Measurements from ENCODE around the gene FILIP1L.
"Not testable (repeated sequence)": the region's sequence is repeated elsewhere in the genome, so short reads cannot be mapped to it uniquely, and the experiment has no call there.

The FILIP1L gene

DNA sequence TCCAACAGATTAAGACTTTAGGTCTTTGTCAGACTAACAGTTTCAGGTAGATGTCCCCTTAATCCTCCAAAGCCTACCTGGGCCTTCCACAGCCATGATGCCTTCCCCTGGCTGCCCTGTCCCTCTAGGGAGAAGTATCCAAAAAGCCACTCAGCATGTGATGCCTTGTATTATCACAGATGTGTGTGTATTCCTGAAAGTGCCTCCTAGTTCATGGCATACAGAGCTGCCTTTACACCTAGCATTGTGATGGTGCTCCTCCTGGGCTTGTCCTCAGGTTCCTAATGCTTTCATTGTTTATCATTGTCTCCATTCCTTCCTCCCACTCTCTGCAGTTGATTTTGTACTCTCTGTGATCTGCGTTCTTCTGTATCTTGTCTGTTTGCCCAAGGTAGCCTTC, 253.1 kb downstream of the FILIP1L start:
- DNase-seq, result no peak

GRCh38 chr3:99859825-99860224, 254.5 kb downstream of the FILIP1L start:
- DNase-seq, result no peak

- DNase-seq, result no peak
Observed at GRCh38 chr3:99858469-99858868, 255.8 kb downstream of the FILIP1L start.

DNA sequence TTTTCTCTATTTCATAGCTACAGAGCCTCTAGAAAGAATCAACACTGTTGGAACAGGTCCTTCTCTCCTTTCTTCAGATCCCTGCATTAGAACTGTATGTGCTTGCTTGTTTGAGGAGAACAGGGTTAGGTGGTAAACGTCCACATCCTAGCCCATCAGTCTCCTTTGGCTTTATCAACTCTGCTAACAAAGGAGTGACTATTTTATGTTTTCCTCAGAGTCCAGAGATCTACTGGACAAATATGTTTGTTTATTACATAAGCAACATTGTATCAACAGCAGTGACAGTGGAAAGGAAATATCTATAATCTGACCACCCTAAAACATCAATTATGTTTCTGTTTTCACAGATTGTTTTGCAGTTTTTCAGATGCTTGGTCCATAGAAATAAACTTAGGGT, 257.0 kb downstream of the FILIP1L start:
- no peak for DNase-seq

DNA sequence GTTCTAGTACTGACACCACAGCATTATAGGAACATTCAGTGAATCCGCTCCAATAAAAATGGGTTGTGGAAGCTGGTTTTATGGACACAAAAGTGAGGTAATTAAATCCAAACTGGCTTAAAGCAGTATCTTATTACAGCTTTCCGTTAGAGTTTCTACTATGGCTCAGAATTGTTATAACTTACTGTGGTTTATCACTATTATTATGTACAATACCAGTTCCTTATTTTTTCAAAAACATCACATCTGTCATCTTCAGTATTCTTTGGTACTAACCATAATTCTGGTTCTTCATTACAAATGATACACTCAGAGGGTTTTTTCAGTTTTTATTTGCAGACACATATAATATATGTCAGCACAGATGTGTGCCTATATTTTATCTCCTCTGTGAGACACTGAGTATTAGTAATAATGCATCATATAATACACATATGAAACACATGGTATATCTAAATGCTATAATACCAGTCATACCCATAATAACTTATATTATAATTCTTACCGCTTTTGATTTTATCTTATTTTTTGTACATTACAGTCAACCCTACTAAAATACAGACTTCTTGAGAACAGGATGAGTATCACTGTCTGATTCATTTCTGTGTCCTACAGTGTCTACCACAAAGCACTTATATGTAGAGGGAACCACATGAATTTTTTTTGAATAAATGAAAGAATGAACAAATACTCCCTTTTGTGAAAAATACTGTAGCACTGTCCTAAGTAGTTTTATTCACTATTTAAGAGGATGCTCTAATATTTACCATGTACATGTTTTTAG, 257.7 kb downstream of the FILIP1L start:
- DNase-seq, result no peak

GRCh38 chr3:99855900-99856299, 258.4 kb downstream of the FILIP1L start:
- DNase-seq, result no peak

DNA sequence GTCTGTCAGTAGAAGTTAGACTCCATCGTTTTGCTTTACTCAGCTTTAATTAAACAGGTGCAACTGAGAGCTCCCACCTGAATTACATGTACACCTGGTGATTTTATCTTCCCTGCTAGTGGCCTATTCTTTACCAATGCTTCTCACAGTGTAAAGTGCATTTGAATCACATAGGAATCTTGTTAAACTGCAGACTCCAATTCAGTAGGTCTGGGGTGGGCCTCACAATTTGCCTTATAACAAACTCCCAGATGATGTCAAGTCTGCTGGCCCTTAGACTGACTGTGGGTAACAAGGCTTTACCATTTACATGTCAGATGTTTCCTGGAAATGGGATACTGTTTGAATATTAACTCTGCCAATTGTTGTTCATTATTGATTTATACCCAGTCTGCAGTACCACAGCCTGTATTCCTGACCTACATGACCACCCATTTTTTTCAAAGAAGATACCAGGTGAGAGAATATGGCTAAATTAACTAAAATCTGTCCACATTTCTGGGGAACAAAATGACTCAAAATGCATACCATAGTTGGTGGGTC, 259.5 kb downstream of the FILIP1L start:
- DNase-seq, result no peak

- DNase-seq, result no peak
Observed at GRCh38 chr3:99852851-99853250, 261.4 kb downstream of the FILIP1L start.

GRCh38 chr3:99851955-99852354, 262.3 kb downstream of the FILIP1L start:
- DNase-seq, result no peak

DNA sequence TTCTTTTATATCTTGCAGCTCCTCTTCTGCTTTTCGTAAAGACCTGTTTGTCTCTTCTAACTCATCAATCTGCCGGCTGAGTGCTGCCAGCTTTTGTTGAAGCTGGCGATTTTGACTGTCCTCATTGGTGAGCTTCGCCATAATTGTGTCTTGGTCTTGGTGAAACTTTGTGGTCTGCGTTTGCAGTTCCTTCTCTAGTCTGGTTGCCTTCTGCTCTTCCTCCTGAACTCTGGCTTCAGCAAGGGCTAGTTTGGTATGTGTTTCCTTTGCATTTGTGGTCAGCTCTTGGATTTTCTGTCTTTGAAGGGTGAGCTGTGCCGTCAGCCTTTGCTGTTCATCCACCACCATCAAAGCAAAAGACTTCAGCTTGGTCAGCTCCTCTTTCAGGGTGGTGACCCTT, 263.7 kb downstream of the FILIP1L start:
- no peak for DNase-seq

GRCh38 chr3:99848433-99848832, 265.9 kb downstream of the FILIP1L start:
- no peak for DNase-seq

DNA sequence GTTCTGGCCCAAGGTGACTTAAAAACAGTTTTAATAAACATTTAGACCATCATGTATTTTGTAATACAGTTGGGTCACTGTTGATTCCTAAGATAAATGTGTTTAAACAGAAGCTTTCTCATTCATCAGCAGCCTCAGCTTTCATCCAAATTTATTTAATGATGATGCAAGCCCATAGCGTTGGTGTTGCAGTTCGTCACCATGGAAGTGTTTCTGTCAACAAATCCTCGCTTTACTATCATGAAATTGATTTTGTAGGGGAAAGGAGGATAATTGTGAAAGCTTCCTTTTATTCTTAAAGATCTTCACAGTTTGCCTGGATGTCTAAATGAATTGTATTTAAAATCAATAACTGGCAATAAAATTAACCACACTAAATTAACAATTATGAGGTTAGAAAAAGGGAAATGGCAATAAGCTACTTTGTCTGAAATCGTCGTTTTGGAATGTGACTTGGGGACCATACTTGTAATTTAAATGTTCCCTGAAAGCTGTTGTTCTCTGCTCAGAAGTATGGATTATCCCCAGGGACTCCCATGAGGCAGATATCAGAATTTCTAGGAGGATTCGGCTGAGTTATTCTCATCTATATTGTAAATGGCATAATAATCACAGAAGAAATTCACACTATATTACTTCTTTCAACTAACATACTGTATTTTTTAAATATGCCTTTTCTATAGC, 267.7 kb downstream of the FILIP1L start:
- no peak for DNase-seq

GRCh38 chr3:99845999-99846398, 268.3 kb downstream of the FILIP1L start:
- DNase-seq, result no peak

- DNase-seq, result no peak
Observed at GRCh38 chr3:99845331-99845730, 269.0 kb downstream of the FILIP1L start.

DNA sequence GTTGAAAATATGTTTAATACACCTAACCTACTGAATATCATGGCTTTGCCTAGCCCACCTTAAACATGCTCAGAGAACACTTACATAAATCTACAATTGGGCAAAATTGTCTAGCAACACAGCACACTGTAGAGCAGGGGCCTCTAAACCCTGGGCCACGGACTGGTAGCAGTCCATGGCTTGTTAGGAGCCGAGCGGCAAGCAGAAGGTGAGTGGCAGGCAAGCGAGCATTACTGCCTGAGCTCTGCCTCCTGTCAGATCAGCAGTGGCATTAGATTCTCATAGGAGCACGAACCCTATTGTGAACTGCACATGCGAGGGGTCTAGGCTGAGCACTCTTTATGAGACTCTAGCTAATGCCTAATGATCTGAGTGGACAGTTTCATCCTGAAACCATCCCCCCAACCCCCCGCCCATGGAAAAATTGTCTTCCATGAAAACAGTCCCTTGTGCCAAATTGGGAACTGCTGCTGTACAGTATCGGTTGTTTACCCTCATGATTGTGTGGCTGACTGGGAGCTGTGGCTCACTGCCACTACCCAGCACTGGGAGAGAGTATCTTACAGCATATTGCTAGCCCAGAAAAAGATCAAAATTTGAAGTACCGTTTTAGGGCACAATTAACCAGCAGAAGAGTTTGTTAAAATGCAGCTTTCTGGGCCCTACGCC, 270.6 kb downstream of the FILIP1L start:
- no peak for DNase-seq

DNA sequence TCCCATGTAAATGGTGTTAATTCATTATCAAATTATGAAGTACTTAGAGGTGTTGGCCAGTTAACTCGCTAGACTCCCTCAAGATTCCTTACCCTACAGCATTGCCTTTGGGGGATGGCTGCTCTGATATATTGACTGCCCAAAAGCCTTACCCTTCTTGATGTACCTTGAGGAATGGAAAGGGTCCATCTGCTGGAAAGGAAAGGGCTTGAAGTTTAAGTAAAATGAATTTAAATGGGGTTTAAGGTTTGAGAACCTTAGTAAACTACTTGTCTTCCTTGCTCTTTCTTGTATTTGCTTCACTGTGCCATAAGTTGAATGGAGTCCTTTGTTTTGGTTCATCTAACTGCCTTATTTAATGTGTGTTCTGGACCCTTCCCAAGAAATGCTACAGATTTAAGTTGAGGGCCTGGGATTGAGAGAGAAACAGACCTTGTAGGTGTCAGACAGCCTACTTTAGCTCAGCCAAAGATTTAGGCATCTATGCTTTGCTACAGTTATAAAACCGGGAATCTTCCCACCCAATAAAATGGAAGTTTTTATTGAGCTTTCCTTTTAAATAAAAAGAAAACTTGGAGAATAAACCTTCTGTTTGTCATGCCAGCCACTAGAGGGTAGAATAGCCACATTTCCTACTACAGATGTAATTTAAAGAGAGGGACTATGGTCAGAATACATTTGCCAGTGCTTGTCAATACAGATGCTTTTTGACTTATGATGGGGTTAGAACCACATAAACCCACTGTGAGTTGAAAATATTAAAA, 271.3 kb downstream of the FILIP1L start:
- DNase-seq, result no peak

- not testable (repeated sequence) for DNase-seq
Observed at GRCh38 chr3:99841949-99842348, 272.4 kb downstream of the FILIP1L start.

DNA sequence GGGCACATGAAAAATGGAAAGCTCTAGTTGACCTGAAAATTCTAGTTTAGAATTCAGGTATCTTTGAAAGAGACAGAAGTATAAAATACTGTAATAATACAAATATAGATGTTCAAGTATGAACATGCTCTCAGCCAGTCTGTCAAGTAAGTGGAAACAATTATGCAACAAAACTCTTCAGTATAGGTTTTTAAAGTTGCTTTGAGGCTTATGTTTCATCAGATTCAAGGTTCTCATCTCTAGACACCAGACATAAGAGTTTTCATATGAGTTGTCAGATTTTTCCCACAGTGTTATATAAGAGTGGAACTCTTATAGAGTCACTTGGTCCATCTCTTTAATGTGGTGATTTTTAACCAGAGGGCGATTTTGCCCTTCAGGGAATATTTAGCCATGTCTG, 274.7 kb downstream of the FILIP1L start:
- DNase-seq, result no peak

DNA sequence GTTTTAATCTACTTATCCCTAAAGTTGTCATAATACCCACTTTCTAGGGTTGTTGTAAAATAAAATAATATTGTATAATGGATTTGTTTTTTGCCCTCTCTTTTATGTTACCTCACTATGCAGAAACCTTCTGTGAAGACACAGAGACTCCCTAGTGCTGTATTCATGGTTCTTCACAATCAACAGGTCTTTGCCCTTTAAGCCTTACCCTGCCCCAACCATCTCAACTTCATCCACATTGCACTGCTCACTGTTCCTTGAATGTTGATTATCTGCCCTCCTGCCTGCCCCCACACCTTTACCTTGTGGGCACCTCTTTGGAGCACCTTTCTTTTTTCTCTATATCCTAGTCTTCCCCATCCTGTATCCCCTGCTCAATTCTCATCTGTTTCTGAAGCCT, 275.5 kb downstream of the FILIP1L start:
- DNase-seq, result no peak

GRCh38 chr3:99837715-99838114, 276.6 kb downstream of the FILIP1L start:
- no peak for DNase-seq

GRCh38 chr3:99836681-99837080, 277.6 kb downstream of the FILIP1L start:
- no peak for DNase-seq

DNA sequence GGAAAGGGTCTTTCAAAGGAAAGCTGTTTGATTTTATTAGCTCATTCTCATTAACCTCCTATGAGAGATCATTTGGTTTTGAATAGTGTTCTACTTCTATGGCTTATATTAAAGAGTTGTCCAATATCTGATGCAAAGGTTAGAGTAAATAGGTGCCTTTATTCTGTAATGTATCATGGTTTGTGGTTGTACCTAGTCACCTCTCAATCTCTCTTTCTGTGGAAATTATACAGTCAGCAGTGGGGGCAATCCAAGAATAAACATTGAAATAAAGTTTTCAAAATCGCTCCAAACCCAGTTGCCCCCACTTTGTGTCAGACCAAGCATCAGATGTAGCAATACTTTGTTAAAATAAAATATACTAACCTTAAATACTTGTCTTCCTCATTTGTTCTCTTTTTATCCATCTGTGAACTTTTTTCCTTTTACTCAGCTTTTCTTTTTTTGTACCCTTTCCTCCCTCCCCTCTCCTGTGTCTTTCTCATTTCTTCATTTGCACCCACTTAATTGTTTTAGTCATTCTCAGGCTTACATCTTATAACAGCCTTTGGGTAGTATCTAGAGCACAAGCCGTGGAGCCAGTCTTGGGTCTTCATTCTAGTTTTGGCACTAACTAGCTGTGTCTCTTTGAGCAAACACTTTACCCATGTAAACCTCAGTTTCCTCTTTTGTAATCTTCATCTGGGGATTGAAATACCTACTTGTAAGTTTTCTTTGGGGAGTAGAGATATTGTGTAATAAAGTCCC, 279.9 kb downstream of the FILIP1L start:
- no peak for DNase-seq
